Kidney epithelial cell (primary cell): ENCODE results near the gene MRPL18. TPM values are rescaled to one million over a fixed set of nuclear protein-coding genes. Genes with fewer than 3 reads are reported as not detected.
"Not testable (repeated sequence)": the region's sequence is repeated elsewhere in the genome, so short reads cannot be mapped to it uniquely, and the experiment has no call there.

ENCODE experiments used
- DNase-seq: peaks from one replicate; pipeline ENCODE4 v3.0.0-alpha.2; 2010; ENCODE audit warnings: low read depth
- H3K27me3 ChIP-seq: 2 replicates; pipeline ENCODE4 v1.6.0; 2011; ENCODE audit warnings: low read length; ENCODE audit not compliant: control insufficient read depth, insufficient read depth
- H3K36me3 ChIP-seq: 2 replicates; pipeline ENCODE4 v1.5.1; 2011; ENCODE audit warnings: low read length; ENCODE audit not compliant: control insufficient read depth, insufficient read depth
- H3K4me3 ChIP-seq: 2 replicates; pipeline ENCODE4 v1.5.1; 2011; ENCODE audit warnings: low read depth, mild to moderate bottlenecking, control low read depth, low read length
- CTCF ChIP-seq: IDR thresholded peaks from 2 replicates; pipeline ENCODE4 v1.5.1; 2011; ENCODE audit warnings: mild to moderate bottlenecking, moderate library complexity, low read length, control low read depth, inconsistent platforms; ENCODE audit not compliant: insufficient read depth, poor library complexity, severe bottlenecking
- total RNA-seq: library from RNA; depleted of rRNA; stranded (reverse); fragments of >200 nt; gene quantifications from 2 replicates; pipeline ENCODE4 v1.2.3, GENCODE V29; 2015

MRPL18 gene
- total RNA-seq, result 82.7 and 98.9 TPM in 2 replicates

GRCh38 chr6:159790149-159790955 is at the start of gene MRPL18:
Gene MRPL18, plus strand, starts transcription at chr6:159790467. Its CDS starts 121 bp downstream, at chr6:159790588.
- Histone ChIP-seq H3K36me3 (no peaks in the 10 kb centered on the region), H3K4me3 (peak within 1 kb of the TSS; percentile 99), H3K27me3 (no peaks in the 10 kb centered on the region)
- peak; percentile 92 for DNase-seq
- no peak for TF ChIP-seq CTCF

GRCh38 chr6:159742165-159742564 is 48.1 kb upstream of the MRPL18 start:
- DNase-seq, result no peak
- Histone ChIP-seq H3K4me3 (no peak overlapping the region), H3K27me3 (no peaks in the 10 kb centered on the region), H3K36me3 (peaks cover 1% of the 10 kb centered on the region)
- no peak for TF ChIP-seq CTCF

- Histone ChIP-seq H3K4me3 (no peak overlapping the region), H3K27me3 (no peaks in the 10 kb centered on the region), H3K36me3 (peaks cover 1% of the 10 kb centered on the region)
- no peak for DNase-seq
- TF ChIP-seq CTCF, result no peak
Measured at GRCh38 chr6:159745081-159745480, 45.2 kb upstream of the MRPL18 start.

GRCh38 chr6:159746759-159747158 is 43.5 kb upstream of the MRPL18 start:
- TF ChIP-seq CTCF, result no peak
- Histone ChIP-seq H3K4me3 (no peak overlapping the region), H3K36me3 (peaks cover 1% of the 10 kb centered on the region), H3K27me3 (no peaks in the 10 kb centered on the region)
- DNase-seq, result no peak

- H3K4me3 ChIP-seq, H3K36me3 ChIP-seq, H3K27me3 ChIP-seq, DNase-seq: not testable (repeated sequence)
Measured at GRCh38 chr6:159748127-159748526, 42.1 kb upstream of the MRPL18 start.

- no peak overlapping the region for H3K4me3 ChIP-seq
- peaks cover 3% of the 10 kb centered on the region for H3K36me3 ChIP-seq
- TF ChIP-seq CTCF, result no peak
- DNase-seq, result no peak
- H3K27me3 ChIP-seq, result no peaks in the 10 kb centered on the region
Measured at GRCh38 chr6:159751448-159751847, 38.8 kb upstream of the MRPL18 start.
